Adrenal gland (tissue), 12 donors: ENCODE results near the gene PAMR1. TPM values are rescaled to one million over a fixed set of nuclear protein-coding genes. Genes with fewer than 3 reads are reported as not detected.

Experiments used
- DNase-seq, 7 donors: peaks; one replicate each; pipeline ENCODE4 v3.0.0-alpha.2; 2019 to 2020
- H3K27ac ChIP-seq, 5 donors: fragments of 200-600 bp; sonication (generic) in 4 of 5; 1 replicate in 3 of 5; 2 replicates in 2 of 5; pipeline versions ENCODE4 v1.5.1 to v1.8.0; 2016 to 2020; ENCODE audit warnings: mild to moderate bottlenecking in 1 of 5
- H3K27me3 ChIP-seq: fragments of 200-600 bp; 2 replicates; pipeline ENCODE4 v1.8.0; 2021
- H3K36me3 ChIP-seq, 2 donors: fragments of 200-600 bp; replicated peaks in 1 of 2; 1 replicate in 1 of 2; 2 replicates in 1 of 2; pipeline versions ENCODE4 v1.5.1 to v1.8.0; 2018 to 2022
- H3K4me1 ChIP-seq, 2 donors: fragments of 200-600 bp; replicated peaks in 1 of 2; 1 replicate in 1 of 2; 2 replicates in 1 of 2; pipeline versions ENCODE4 v1.5.1 to v1.8.0; 2018 to 2021
- H3K4me3 ChIP-seq, 4 donors: fragments of 200-600 bp; sonication (generic) in 3 of 4; one replicate each; pipeline ENCODE4 v1.5.1; 2016 to 2018
- H3K9me3 ChIP-seq, 3 donors: fragments of 200-600 bp; sonication (generic) in 1 of 3; replicated peaks in 1 of 3; 1 replicate in 2 of 3; 2 replicates in 1 of 3; pipeline versions ENCODE4 v1.5.1 to v1.8.0; 2016 to 2021
- POLR2A ChIP-seq, 2 donors: fragments of 450-650 bp; IDR thresholded peaks; one replicate each; pipeline ENCODE4 v1.6.1; 2017; ENCODE audit warnings: antibody characterized with exemption in 2 of 2, mild to moderate bottlenecking in 2 of 2, moderate library complexity in 1 of 2
- WGBS, 4 donors: extraction: QIAGEN DNeasy Blood & Tissue Kit in 2 of 4; methylation state at CpG; one replicate each; pipeline versions ENCODE4 v1.1.5 to v1.1.7; 2013 to 2017; 5-methylcytosine and 5-hydroxymethylcytosine counted together
- intact Hi-C, 2 donors: fragments of 100-400 bp; cut with DNase I; formaldehyde crosslinking; loops; one replicate each; pipeline versions ENCODE4 v1.14.1 to v1.15.0; 2022 to 2023
- polyA plus RNA-seq, 3 donors: library from polyadenylated mRNA; stranded (reverse); fragments of 200-250 nt in 2 of 3; fragments of 350-450 nt in 1 of 3; fragmentation: Illumina TruSeq in 1 of 3; extraction: RNeasy Lipid Tissue Mini Kit (QIAGEN cat#74804) in 1 of 3; gene quantifications; one replicate each; pipeline ENCODE4 v1.2.3, GENCODE V29; 2013 to 2014
- total RNA-seq, 9 donors: library from RNA; depleted of rRNA in 4 of 9; stranded (reverse); fragments of >200 nt in 4 of 9; fragments of 120-200 nt in 1 of 9; fragmentation: NEBNext Ultra II Directional in 1 of 9; extraction: Animal tissue kit (Norgen Biotek cat#: 25700) in 1 of 9; gene quantifications; one replicate each; pipeline versions ENCODE4 v1.1.0 to v1.2.4, GENCODE V29; 2013 to 2023
- TF ChIP-seq, protein P1 (sequence below), 6 experiments: fragments of 450-650 bp in 4 of 6; fragments of 200-600 bp in 2 of 6; sonication (generic) in 1 of 6; IDR thresholded peaks; 1 replicate in 5 of 6; 2 replicates in 1 of 6; pipeline versions ENCODE4 v1.5.1 to v1.8.0; 2016 to 2021; ENCODE audit warnings: antibody characterized with exemption in 6 of 6, mild to moderate bottlenecking in 2 of 6, moderate library complexity in 1 of 6
- donor health status: healthy with polysubstance abuse.
- donor health status: Bipolar disorder and iron deficiency.
- donor health status: DM: yes; HTN: yes; CAD: no.
- donor health status: DM: no; HTN: no; CAD: no.
- donor health status: DM: no; HTN: no; CAD: no.
- donor health status: DM: yes; HTN: yes; CAD: no.

PAMR1 gene
- total and polyA plus RNA-seq, 12 donors: 4.3 to 25.7 (median 11.2) TPM

- TF ChIP-seq, protein P1, sequence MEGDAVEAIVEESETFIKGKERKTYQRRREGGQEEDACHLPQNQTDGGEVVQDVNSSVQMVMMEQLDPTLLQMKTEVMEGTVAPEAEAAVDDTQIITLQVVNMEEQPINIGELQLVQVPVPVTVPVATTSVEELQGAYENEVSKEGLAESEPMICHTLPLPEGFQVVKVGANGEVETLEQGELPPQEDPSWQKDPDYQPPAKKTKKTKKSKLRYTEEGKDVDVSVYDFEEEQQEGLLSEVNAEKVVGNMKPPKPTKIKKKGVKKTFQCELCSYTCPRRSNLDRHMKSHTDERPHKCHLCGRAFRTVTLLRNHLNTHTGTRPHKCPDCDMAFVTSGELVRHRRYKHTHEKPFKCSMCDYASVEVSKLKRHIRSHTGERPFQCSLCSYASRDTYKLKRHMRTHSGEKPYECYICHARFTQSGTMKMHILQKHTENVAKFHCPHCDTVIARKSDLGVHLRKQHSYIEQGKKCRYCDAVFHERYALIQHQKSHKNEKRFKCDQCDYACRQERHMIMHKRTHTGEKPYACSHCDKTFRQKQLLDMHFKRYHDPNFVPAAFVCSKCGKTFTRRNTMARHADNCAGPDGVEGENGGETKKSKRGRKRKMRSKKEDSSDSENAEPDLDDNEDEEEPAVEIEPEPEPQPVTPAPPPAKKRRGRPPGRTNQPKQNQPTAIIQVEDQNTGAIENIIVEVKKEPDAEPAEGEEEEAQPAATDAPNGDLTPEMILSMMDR (IDR thresholded peaks at IDR 0.05): no peak
- TF ChIP-seq POLR2A (IDR thresholded peaks at IDR 0.05): no peak
- no peaks in the 10 kb centered on the region for H3K4me1 ChIP-seq
Measured at GRCh38 chr11:35402751-35403660, 122.4 kb downstream of the PAMR1 start.

GRCh38 chr11:35398881-35399280, 126.5 kb downstream of the PAMR1 start:
- intact Hi-C loops: loop anchor here (10.0 kb wide), 2 partner anchors 474 to 814 kb away; no protein-coding TSS in a partner anchor

More at GRCh38 chr11:35402751-35403660, 122.4 kb downstream of the PAMR1 start:
- 86 to 95% (median 88%) methylated on average over 9 of the region's 9 CpGs for WGBS, 4 donors
- no peak for DNase-seq
- Histone ChIP-seq H3K4me3 (no peak overlapping the region), H3K9me3 (no peaks in the 10 kb centered on the region), H3K36me3 (no peaks in the 10 kb centered on the region), H3K27me3 (no peaks in the 10 kb centered on the region), H3K27ac (no peak overlapping the region)
- intact Hi-C loops: no loop called here

GRCh38 chr11:35394941-35395340, 130.5 kb downstream of the PAMR1 start:
- no peak for DNase-seq
- Histone ChIP-seq H3K27me3 (no peaks in the 10 kb centered on the region), H3K27ac (no peak overlapping the region), H3K4me3 (no peak overlapping the region), H3K4me1 (peaks cover 5 to 12% of the 10 kb centered on the region in 2 donors), H3K36me3 (no peaks in the 10 kb centered on the region), H3K9me3 (no peaks in the 10 kb centered on the region)
- TF ChIP-seq POLR2A (IDR thresholded peaks at IDR 0.05): no peak
- TF ChIP-seq, protein P1 (IDR thresholded peaks at IDR 0.05): no peak
- intact Hi-C loops: loop anchor here (10.0 kb wide), 2 partner anchors 470 to 810 kb away; no protein-coding TSS in a partner anchor
- 86 to 98% (median 91%) methylated on average over 5 of the region's 5 CpGs for WGBS, 4 donors

More at GRCh38 chr11:35398881-35399280, 126.5 kb downstream of the PAMR1 start:
- WGBS, 4 donors: 55 to 69% (median 63%) methylated on average over 1 of the region's 1 CpG
- no peak overlapping the region for H3K27ac ChIP-seq
- DNase-seq: no peak
- no peaks in the 10 kb centered on the region for H3K9me3 ChIP-seq
- H3K4me1 ChIP-seq: no peaks in the 10 kb centered on the region
- no peaks in the 10 kb centered on the region for H3K27me3 ChIP-seq
- no peak overlapping the region for H3K4me3 ChIP-seq
- no peaks in the 10 kb centered on the region for H3K36me3 ChIP-seq
- TF ChIP-seq, protein P1 (IDR thresholded peaks at IDR 0.05): no peak
- no peak for TF ChIP-seq POLR2A (IDR thresholded peaks at IDR 0.05)

GRCh38 chr11:35393098-35393497, 132.3 kb downstream of the PAMR1 start:
- no peak for DNase-seq
- Histone ChIP-seq H3K4me1 (peaks cover 5 to 12% of the 10 kb centered on the region in 2 donors), H3K9me3 (no peaks in the 10 kb centered on the region), H3K27me3 (no peaks in the 10 kb centered on the region), H3K27ac (no peak overlapping the region), H3K4me3 (no peak overlapping the region), H3K36me3 (no peaks in the 10 kb centered on the region)
- 60 to 72% (median 68%) methylated on average over 2 to 4 of the region's 4 CpGs for WGBS, 4 donors
- TF ChIP-seq, protein P1 (IDR thresholded peaks at IDR 0.05): no peak
- no peak for TF ChIP-seq POLR2A (IDR thresholded peaks at IDR 0.05)
- intact Hi-C loops: loop anchor here (10.0 kb wide), 2 partner anchors 468 to 808 kb away; no protein-coding TSS in a partner anchor
